Hepatocyte (in vitro differentiated cells): Measurements from ENCODE around the gene SELENOT. TPM values are rescaled to one million over a fixed set of nuclear protein-coding genes. Genes with fewer than 3 reads are reported as not detected.

Source experiments
- DNase-seq: peaks from one replicate; pipeline ENCODE4 v3.0.0-alpha.2; 2016; ENCODE audit warnings: low spot score
- H2AFZ ChIP-seq: fragments of 200-600 bp; sonication (generic); 2 replicates; pipeline ENCODE4 v1.6.0; 2016; ENCODE audit warnings: antibody characterized with exemption, mild to moderate bottlenecking
- H3K27ac ChIP-seq: fragments of 200-600 bp; sonication (generic); 2 replicates; pipeline ENCODE4 v1.5.1; 2016; ENCODE audit warnings: mild to moderate bottlenecking
- H3K27me3 ChIP-seq: fragments of 200-600 bp; sonication (generic); 2 replicates; pipeline ENCODE4 v1.6.1; 2016
- H3K36me3 ChIP-seq: fragments of 200-600 bp; sonication (generic); replicated peaks from 2 replicates; pipeline ENCODE4 v1.5.1; 2016; ENCODE audit warnings: low read depth; ENCODE audit not compliant: insufficient read depth
- H3K4me1 ChIP-seq: fragments of 200-600 bp; sonication (generic); 2 replicates; pipeline ENCODE4 v1.5.1; 2016; ENCODE audit warnings: mild to moderate bottlenecking, moderate library complexity; ENCODE audit not compliant: insufficient read depth
- H3K4me2 ChIP-seq: fragments of 200-600 bp; sonication (generic); 2 replicates; pipeline ENCODE4 v1.6.0; 2016
- H3K4me3 ChIP-seq: fragments of 200-600 bp; sonication (generic); 2 replicates; pipeline ENCODE4 v1.5.1; 2016; ENCODE audit warnings: mild to moderate bottlenecking
- H3K79me2 ChIP-seq: fragments of 200-600 bp; sonication (generic); 2 replicates; pipeline ENCODE4 v1.6.0; 2017; ENCODE audit warnings: mild to moderate bottlenecking
- H3K9me2 ChIP-seq: fragments of 200-600 bp; sonication (generic); replicated peaks from 2 replicates; pipeline ENCODE4 v1.6.0; 2017; ENCODE audit warnings: mild to moderate bottlenecking; ENCODE audit not compliant: insufficient read depth
- H3K9me3 ChIP-seq: fragments of 200-600 bp; sonication (generic); 2 replicates; pipeline ENCODE4 v1.5.1; 2016; ENCODE audit warnings: low read depth, mild to moderate bottlenecking
- H4K20me1 ChIP-seq: fragments of 200-600 bp; sonication (generic); 2 replicates; pipeline ENCODE4 v1.6.0; 2016; ENCODE audit warnings: mild to moderate bottlenecking; ENCODE audit not compliant: insufficient read depth, poor library complexity, severe bottlenecking
- EZH2 ChIP-seq: fragments of 200-600 bp; sonication (generic); IDR thresholded peaks from 2 replicates; pipeline ENCODE4 v1.6.1; 2016; ENCODE audit warnings: antibody characterized with exemption, mild to moderate bottlenecking, borderline replicate concordance
- EZH2phosphoT487 ChIP-seq: fragments of 200-600 bp; sonication (generic); IDR thresholded peaks from one replicate; pipeline ENCODE4 v1.6.1; 2018; ENCODE audit warnings: antibody characterized with exemption, mild to moderate bottlenecking, low read depth, moderate library complexity; ENCODE audit not compliant: unreplicated experiment, severe bottlenecking
- WGBS: methylation state at CpG from one replicate; pipeline ENCODE4 v1.1.6; 2016; ENCODE audit warnings: low lambda C conversion rate; ENCODE audit errors: missing lambda C conversion rate; 5-methylcytosine and 5-hydroxymethylcytosine counted together
- polyA plus RNA-seq: library from polyadenylated mRNA; unstranded; fragments of >200 nt; fragmentation: Nextera tagmentation; extraction: Ambion mirVana; gene quantifications from 2 replicates; pipeline ENCODE4 v1.2.1, GENCODE V29; 2016
- total RNA-seq: library from RNA; depleted of rRNA; stranded (reverse); fragments of >200 nt; gene quantifications from 2 replicates; pipeline ENCODE4 v1.2.3, GENCODE V29; 2014
- TF ChIP-seq, protein P1 (sequence below): fragments of 200-600 bp; sonication (generic); IDR thresholded peaks from 2 replicates; pipeline ENCODE4 v1.5.1; 2016; ENCODE audit warnings: antibody characterized with exemption, mild to moderate bottlenecking; ENCODE audit not compliant: poor library complexity

The SELENOT gene
- total and polyA plus RNA-seq, 2 experiments from 2014 or later: 147 to 175 TPM

DNA sequence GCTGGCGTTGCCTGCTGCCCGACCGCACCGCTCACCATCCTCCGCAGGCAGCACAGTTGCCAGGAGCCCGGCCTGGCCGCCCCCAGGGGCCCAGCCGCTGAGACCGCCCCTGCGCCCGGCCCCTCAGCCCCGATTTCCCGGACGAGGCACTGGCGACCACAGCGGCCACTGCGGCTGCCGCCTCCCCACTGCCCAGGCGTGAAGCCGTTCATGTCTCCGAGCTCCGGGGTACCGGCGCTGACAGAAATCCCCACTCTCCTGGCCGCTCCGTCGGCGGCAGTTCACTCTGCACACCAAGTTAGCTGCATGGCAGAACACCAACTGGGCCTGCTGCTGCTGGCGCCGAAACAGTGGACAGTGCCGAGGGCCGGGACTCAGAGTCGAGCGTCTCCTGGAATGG lies 8.5 kb downstream of the SELENOT start:
- H3K27ac ChIP-seq: no peak overlapping the region
- H3K4me2 ChIP-seq: no peak overlapping the region
- DNase-seq: no peak
- H3K4me3 ChIP-seq: no peak overlapping the region
- WGBS: 97% methylated on average over 26 of the region's 34 CpGs
- no peaks in the 10 kb centered on the region for H3K27me3 ChIP-seq
- H3K9me3 ChIP-seq: no peaks in the 10 kb centered on the region
- peaks cover 80% of the 10 kb centered on the region for H3K79me2 ChIP-seq
- H3K9me2 ChIP-seq: no peaks in the 10 kb centered on the region
- no peaks in the 10 kb centered on the region for H3K36me3 ChIP-seq
- H4K20me1 ChIP-seq: peaks cover 40% of the 10 kb centered on the region
- no peak overlapping the region for H2AFZ ChIP-seq
- TF ChIP-seq EZH2phosphoT487 (no peak), EZH2 (no peak)
- TF ChIP-seq, protein P1, sequence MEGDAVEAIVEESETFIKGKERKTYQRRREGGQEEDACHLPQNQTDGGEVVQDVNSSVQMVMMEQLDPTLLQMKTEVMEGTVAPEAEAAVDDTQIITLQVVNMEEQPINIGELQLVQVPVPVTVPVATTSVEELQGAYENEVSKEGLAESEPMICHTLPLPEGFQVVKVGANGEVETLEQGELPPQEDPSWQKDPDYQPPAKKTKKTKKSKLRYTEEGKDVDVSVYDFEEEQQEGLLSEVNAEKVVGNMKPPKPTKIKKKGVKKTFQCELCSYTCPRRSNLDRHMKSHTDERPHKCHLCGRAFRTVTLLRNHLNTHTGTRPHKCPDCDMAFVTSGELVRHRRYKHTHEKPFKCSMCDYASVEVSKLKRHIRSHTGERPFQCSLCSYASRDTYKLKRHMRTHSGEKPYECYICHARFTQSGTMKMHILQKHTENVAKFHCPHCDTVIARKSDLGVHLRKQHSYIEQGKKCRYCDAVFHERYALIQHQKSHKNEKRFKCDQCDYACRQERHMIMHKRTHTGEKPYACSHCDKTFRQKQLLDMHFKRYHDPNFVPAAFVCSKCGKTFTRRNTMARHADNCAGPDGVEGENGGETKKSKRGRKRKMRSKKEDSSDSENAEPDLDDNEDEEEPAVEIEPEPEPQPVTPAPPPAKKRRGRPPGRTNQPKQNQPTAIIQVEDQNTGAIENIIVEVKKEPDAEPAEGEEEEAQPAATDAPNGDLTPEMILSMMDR: no peak
- H3K4me1 ChIP-seq: no peaks in the 10 kb centered on the region

DNA sequence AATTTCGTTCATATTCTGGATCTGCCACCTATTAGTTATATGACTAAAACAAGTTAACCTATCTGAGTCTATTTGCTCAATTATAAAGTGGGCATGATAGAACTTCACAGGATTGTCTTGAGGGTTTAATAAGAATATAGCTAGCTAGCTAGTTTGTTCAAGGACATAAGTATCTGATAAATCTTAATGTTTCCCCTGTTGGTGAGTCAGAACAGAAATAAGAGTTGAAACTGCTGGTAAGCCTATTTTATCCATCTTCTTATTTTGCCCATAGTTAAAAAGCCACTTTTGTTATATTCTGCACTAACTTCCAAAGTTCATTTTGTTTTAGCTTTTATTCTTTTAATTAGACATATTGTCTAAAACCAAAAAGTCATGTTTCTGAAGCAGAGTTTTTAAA lies 9.4 kb downstream of the SELENOT start:
- no peak overlapping the region for H3K27ac ChIP-seq
- H3K4me2 ChIP-seq: no peak overlapping the region
- no peaks in the 10 kb centered on the region for H3K36me3 ChIP-seq
- H3K27me3 ChIP-seq: no peaks in the 10 kb centered on the region
- no peak for TF ChIP-seq EZH2
- TF ChIP-seq, protein P1: no peak
- TF ChIP-seq EZH2phosphoT487: no peak
- no peak overlapping the region for H3K4me3 ChIP-seq
- no peaks in the 10 kb centered on the region for H3K4me1 ChIP-seq
- H3K79me2 ChIP-seq: peaks cover 80% of the 10 kb centered on the region
- no peaks in the 10 kb centered on the region for H3K9me2 ChIP-seq
- 86% methylated on average over 1 of the region's 1 CpG for WGBS
- DNase-seq: no peak
- no peak overlapping the region for H2AFZ ChIP-seq
- peaks cover 33% of the 10 kb centered on the region for H4K20me1 ChIP-seq
- H3K9me3 ChIP-seq: no peaks in the 10 kb centered on the region

DNA sequence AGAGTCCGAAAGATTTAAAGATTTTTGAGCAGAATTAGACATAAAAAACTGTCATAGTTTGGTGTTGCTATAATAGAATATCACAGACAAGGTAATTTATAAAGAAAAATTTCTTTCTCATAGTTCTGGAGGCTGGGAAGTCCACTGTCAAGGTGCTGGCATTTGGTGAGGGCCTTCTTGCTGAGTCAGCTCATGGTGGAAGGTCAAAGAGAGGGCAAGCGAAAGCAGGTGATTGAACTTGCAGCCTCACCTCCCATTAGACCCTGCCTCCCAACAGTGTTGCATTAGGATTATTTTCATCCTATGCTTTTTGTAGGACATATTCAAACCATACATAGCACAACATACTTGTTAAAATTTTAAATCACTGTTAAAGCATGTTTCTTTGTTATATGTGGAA lies 9.9 kb downstream of the SELENOT start:
- Histone ChIP-seq H3K27ac (no peak overlapping the region), H3K4me3 (no peak overlapping the region), H4K20me1 (peaks cover 28% of the 10 kb centered on the region), H3K9me3 (no peaks in the 10 kb centered on the region), H3K36me3 (no peaks in the 10 kb centered on the region), H2AFZ (no peak overlapping the region), H3K79me2 (peaks cover 80% of the 10 kb centered on the region), H3K4me2 (no peak overlapping the region), H3K9me2 (no peaks in the 10 kb centered on the region), H3K4me1 (no peaks in the 10 kb centered on the region), H3K27me3 (no peaks in the 10 kb centered on the region)
- WGBS: 98% methylated on average over 2 of the region's 2 CpGs
- no peak for DNase-seq
- TF ChIP-seq EZH2 (no peak), EZH2phosphoT487 (no peak)
- TF ChIP-seq, protein P1: no peak
